IPS-NIHi7 (cell line): ENCODE data around the gene SATL1.
A peak's percentile ranks its signal among the peaks of the same experiment; 100 is the strongest.
"Not testable (repeated sequence)": the region's sequence is repeated elsewhere in the genome, so short reads cannot be mapped to it uniquely, and the experiment has no call there.

Experiments used
- DNase-seq: peaks from one replicate; pipeline ENCODE4 v3.0.0; 2012; ENCODE audit warnings: mixed read lengths; ENCODE audit errors: extremely low spot score

The SATL1 gene, protein sequence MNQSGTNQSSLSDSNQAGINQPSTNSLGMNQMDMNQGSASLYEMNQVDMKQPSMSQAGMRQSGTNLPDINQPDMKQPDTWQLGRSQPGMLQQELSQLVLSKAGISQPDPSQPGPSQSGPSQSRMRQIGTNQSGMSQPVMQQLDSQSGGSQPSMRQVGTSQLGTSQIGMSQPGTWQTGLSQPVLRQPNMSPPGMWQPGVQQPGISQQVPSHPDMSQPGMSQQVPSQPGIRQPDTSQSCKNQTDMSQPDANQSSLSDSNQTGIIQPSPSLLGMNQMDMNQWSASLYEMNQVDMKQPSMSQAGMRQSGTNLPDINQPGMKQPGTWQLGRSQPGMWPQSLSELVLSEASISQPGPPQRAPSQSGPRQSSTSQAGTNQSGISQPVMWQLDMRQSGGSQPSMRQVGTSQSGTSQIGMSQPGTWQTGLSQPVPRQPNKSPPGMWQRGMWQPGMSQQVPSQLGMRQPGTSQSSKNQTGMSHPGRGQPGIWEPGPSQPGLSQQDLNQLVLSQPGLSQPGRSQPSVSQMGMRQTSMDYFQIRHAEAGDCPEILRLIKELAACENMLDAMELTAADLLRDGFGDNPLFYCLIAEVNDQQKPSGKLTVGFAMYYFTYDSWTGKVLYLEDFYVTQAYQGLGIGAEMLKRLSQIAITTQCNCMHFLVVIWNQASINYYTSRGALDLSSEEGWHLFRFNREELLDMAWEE

GRCh38 chrX:85243761-85244449 is at the start of gene SATL1, which contains the start of gene ZNF711:
TSS of gene SATL1 (minus strand) at chrX:85243779. CDS start at chrX:85108968, 134,811 bp downstream.
TSS of gene ZNF711 (plus strand) at chrX:85243991. CDS start at chrX:85247573, 3,582 bp downstream.
- peak; percentile 70 for DNase-seq

DNA sequence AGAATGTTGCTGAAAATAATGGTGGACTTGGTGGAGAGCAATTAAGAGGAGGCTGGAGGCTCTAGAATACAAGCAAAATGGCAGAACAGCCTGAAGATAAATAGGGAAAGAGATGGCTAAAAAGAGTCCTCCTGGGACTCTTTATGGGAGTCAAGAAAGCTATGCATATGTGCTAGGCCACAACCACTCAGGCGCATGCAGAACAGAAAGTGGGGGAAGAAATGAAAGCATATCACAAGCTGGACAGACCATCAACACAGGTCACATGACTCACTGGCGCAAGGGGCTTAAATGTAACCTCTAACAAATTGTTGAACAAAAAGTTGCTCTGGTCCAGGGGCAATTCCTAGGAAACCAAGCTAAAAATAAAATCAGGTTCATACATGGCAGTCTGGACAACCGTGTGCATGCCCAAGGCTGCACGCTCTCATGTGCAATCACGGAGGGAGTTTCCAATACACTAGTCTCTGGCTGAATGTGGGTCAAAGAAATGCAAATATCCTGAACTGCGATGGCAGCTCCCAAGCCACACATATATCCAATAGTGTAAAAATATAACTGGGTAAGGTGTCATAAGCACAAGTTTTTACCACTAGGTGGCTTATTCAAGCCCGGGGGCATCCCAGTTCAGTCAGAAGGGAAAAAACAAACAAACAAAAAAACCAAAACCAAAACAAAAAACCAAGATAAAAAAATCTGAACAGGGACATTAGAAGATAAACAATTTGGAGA is 45.6 kb upstream of the SATL1 start:
- no peak for DNase-seq

- DNase-seq, result not testable (repeated sequence)
These were observed 41.7 kb upstream of the SATL1 start for GRCh38 chrX:85285286-85285685.

GRCh38 chrX:85244450-85245211 is 1.1 kb upstream of the SATL1 start:
- peak; percentile 8 for DNase-seq

- DNase-seq, result no peak
These were observed 424 bp downstream of the SATL1 start for GRCh38 chrX:85243155-85243554.

GRCh38 chrX:85223359-85223758 is 20.2 kb downstream of the SATL1 start:
- DNase-seq, result no peak

DNA sequence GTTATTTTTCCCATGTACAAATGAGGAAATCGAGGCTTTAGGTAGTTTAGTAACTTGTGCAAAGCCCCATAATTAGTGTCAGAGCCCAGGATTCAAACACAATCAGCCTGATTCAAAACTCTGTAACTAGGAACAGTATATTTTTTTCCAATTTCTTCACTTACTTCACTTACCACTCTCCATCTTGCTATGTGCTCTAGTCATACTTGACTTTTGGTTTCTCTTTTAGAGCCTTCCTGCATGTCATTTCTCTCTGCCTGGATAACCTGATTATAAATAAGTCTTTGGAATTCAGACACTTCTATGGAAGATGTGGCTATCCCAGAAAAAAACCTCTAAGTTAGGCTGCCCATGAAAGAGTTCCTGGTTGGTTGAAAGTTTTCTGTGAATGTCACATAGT is 22.2 kb downstream of the SATL1 start:
- no peak for DNase-seq

DNA sequence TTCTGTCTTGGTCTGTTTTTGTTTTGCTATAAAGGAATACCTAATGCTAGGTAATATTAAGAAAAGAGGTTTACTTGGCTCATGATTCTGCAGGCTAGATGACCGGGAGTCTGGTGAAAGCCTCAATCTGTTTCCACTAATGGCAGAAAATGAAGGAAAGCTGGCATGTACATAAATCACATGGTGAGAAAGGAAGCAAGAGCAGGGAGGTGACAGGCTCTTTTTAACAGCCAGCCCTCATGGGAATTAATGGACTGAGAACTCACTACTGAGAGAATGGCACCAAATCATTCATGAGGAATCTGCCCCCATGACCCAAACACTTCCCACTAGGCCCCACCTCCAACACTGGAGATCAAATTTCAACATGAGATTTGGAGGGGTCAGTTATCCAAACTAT is 27.6 kb downstream of the SATL1 start:
- DNase-seq, result no peak

DNA sequence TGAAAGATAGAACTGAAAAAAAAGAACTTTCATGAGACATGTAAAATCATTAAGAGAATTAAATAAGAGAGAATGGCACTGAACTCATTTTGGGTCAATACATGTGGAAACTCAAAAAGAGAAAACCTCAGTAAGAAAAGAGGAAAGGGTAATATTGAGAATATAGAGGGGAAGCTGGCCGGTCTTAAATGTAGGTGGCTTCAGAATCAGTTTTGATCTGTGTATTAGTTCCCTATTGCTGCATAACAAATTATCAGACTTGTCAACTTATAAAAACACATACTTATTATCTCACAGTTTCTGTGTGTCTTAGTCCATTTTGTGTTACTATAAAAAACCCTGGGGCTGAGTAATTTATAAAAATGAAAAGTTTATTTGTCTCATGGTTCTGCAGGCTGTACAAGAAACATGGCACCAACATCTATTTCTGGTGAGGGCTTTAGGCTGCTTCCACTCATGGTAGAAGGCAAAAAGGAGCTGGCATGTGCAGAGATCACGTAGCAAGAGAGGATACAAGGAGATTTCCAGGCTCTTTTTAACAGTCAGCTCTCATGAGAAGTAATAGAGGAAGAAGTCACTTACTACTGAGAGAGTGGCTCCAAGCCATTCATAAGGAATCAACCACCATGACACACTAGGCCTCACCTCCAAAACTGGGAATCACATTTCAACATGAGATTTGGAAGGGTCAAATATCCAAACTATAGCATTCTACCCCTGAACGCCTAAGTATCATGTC is 29.6 kb downstream of the SATL1 start:
- no peak for DNase-seq

- no peak for DNase-seq
These were observed 40.1 kb downstream of the SATL1 start for GRCh38 chrX:85203461-85203970.

GRCh38 chrX:85196319-85196718 is 47.3 kb downstream of the SATL1 start:
- DNase-seq, result no peak

- DNase-seq, result no peak
These were observed 83.9 kb downstream of the SATL1 start for GRCh38 chrX:85159644-85160043.

DNA sequence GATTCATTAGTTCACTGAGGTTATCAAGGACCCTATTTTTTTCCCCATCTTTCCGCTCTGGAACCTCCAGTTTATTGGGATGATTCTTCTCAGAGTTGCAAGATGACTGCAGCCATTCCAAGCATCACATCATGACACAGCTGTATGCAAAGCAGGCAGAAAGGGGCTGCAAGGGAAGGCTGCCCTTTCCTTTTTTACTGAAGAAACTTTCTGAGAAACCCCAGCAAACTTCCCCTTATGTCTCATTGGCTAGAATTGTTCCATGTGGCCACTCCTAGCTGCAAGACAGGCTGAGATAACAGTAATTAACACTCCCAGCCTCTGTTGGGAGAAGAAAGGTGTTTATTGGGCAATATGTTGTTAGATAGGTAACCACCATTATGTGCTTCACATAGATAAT is 102.6 kb downstream of the SATL1 start:
- DNase-seq, result no peak

DNA sequence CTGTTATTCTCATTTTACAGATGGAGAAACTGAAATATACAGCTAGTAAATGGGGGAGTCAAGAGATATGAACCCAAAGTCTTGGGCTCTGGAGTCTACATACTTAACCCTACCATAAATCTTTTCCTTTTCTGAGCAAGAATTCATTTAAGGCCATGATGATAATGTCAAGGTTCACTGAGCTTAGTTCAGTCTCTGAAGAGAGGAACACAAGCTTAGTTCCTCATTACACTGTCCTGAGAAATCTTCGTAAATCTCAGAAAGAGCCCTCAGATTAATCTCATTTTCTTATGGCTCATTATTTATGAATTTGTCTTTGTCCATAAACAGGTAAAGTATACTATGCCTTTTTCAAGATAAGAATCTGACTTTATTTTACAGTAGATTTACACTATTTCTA is 104.2 kb downstream of the SATL1 start:
- no peak for DNase-seq

- no peak for DNase-seq
These were observed 107.2 kb downstream of the SATL1 start for GRCh38 chrX:85136409-85136808.

GRCh38 chrX:85115252-85115651 is 128.3 kb downstream of the SATL1 start:
- no peak for DNase-seq

DNA sequence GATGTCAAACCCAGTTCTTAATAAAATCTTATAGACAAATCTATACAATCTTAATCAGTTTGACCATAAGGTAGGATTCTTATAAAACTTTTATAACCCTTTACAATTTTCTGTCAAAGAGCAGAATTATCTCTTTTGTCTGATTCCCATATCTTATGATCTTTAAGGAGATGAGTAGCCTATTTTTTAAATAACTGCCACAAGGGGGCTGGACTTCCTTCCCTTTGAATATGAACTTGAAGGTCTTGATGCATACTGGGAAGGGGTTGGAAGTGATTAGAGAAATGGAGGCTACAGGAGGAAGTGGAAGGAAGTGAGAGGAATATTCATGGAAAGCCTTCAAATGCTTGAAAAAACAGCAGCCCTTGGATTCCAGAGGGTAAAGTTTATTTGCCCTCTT is 128.8 kb downstream of the SATL1 start:
- no peak for DNase-seq

DNA sequence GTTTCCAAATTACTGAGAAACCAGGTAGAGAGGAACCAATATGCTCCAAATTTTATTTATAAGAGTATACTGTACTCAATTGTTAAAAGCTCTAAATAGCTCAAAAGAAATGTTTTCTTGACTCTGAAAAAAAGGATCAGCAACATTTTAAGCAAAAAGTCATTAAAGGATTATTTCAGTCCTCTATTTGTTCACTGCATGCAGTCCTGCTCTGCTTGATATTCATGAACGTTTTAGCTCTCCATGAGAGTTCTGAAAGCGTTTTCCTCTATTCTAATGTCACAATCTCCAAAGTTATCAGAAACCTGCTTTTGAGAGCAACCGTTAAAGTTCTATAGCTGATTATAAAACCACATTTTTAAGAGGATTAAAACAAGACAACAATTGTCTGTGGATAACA is 129.4 kb downstream of the SATL1 start:
- no peak for DNase-seq

- no peak for DNase-seq
These were observed 129.8 kb downstream of the SATL1 start for GRCh38 chrX:85113746-85114145.

DNA sequence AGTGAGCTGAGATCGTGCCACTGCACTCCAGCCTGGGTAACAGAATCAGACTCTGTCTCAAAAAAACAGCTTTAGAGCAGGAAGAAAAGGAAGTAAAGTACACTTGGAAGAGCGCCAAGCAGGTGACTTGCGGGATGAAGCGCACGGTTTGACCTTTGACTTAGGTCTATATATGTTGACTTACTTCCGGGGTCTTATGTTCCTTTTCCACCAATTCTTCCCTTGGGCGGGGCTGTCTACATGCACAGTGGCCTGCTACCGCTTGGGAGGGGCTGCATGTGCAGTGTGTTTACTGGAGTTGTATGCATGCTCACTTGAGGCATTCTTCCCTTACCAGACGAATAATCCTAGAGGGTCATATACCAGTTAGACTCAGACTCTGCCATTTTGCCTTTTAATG is 131.3 kb downstream of the SATL1 start:
- DNase-seq, result no peak
